ENCODE measurements around the gene RARB.

RARB gene

DNA sequence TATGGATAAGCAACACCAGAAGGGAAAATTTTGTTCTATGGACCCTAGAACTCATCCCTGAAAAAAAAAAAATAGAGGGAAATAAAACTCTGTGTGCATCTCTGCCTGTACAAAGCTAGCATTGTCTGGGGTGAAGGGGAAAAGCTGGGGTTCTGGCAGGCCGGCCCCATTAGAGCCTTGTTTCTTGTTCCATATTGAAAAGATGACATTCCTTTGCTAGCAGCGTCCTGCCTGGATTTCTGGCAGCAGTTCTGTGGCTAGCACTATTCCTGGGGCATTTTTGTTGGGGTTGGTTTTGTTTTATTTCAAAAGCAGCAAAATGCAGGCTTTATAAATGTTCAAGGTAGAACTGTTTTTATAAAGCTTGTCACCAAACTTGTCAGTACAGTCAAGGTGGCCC lies 45.2 kb downstream of the RARB start:
- no peak for DNase-seq

DNA sequence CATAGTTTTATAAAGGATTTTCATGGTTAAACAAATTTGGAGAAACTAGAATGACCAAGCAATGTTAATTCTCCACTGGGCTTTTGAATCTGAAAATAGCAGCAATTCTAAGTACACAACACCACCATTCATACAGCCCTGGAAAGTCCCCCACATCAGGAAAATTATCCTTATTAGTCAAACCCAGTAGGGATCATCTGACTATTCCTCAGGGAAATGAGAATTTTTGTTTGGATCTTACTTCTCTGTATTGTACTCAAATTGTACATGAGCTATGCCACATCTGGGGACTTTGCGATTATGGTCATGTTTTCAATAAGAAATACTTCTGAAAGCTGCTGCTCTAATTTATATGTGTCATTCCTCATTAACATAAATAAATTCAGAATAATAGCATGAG lies 46.0 kb downstream of the RARB start:
- DNase-seq, result peak; percentile 46

DNA sequence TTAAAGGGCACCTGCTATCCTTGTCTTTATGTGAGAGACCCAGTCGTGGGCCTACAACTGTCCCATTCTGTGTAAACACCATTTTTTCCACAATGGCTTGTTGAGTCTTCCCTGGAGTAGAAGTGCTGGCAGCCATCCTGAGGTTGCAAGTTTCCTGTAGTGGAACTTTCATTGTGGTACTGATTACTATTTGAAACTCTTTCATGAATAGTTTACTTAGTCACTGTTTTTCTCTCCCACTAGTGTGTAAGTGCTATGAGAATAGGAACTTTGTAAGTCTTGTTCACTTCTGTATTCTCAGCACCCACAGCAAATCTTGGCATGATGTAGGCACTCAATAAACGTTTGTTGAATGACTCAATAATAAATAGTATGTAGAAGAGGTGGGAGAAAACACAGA lies 48.6 kb downstream of the RARB start:
- DNase-seq, result no peak

DNA sequence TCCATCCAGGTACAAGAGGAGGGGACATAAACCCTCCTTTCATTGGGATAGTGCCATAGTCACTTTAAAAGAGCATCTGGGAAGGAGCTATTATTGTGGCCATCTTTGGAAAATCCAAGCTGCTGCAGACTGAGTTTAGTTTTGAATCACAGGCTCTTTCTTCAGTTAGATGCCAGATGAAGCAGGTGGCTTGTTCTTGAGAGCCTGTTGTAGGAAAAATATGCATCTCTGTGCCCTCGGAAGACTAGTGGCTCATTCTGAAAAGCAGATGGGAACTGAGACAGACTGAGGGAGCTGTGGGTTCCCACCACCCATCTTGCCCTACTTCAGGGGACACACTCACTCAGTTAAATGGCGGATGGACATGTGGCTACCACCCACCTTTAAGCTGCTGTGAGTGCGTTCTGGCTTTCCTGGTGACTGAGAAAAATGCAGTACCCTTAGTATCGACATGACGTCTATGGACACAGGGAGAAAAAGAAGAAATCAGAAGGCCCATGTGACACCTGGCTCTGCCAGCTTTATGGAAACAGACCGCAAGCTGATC lies 50.2 kb downstream of the RARB start:
- DNase-seq, result no peak

DNA sequence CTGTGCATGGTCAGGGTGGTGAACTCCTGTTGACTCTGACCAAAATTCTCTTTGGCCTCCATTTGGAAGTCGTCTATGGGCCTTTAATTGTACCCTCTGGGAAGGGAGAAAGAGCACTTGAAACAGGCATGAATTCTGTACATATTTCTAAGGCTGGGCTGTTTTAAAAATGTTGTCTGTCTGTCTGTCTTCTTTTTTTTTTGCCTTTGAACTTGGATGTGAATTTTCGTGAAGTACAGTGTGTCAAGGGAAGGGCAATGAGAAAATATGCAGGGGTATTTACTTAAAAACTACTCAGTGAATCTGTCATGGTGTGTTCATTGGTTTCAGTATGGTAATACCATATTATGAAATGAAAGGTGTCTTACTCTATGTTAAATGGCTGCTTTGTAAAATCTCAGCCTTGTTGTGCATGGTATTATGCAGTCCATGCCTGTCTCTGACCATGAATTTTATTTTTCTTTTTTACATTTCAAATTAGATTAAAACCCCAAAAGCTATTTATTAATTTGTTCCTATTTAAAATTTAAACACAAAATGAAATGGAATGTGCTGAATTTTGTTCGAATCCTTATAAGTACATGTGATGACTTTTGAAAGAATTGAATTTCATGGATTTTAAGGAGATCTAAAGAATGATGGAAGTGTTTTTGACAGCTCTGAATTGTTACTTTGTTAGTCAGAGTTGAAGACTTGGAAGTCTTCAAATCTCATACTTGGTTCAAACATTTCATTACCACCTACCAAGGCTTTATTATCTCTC lies 51.1 kb downstream of the RARB start:
- peak; percentile 61 for DNase-seq

DNA sequence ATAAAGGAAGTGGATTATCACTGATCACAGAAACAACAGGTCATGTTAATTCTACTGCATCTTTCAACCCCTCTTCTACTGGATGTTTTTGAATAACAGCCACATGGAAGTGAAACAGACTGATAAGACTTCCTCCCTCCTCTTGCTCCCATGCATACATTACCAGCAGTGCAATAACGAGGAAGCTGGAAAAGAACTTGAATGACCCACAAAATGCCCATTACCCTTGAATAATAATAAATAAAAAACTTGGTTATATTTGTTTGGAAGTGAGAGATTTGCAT lies 51.6 kb downstream of the RARB start:
- no peak for DNase-seq

DNA sequence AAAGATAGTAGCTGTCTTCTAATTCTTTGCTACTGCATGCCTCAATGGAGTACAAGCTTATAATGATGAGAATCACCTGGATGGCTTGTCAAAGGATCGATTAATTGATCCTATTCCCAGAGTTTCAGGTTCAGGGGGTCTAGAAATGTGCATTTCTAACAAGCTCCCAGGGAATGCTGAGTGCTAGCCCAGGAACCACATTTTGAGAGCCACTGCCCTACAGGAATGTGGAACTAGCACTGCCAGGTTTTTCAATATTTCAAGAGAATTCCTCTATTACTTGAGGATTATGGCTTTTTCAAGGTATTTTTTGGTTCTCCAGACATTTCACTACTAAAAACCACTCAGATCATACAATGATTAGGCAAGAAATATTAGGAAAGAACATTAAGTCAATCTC lies 52.7 kb downstream of the RARB start:
- DNase-seq, result no peak

DNA sequence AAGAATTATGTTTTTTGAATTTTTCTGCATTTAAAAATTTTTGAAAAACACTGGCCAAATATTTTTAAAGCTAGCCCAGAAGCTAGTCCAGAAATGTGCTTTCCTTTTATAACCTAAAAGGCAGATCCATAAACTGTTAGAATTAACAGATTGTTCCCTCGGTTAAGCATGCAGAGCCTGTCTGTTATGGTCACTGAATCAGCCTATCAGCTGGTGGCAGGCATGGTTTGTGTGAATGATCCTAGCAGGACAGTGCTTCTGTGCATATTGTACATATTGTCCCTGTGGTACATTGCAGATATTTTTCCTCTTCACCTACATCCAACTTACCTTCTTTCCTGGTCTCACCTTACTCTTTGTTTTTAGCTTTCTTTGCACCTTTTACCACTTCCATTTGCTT lies 53.3 kb downstream of the RARB start:
- no peak for DNase-seq

DNA sequence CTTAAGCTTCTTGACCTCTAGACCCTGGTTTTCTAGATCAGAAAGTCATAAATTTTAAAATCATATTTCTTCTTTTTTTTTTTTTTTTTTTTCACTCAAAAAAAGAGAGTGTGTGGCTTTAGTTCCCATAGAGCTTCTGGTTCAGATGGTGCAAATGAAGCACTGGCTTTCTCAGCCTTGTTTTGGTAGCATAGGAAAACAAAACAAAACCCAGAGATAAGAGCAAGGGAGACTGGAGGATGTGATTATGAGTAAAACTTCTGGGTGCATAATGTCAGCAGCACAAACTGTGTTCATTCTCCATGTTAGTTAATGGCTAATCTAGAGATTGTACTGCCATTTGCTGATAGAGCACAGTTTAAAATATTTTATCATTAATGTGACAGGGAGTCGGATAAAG lies 55.4 kb downstream of the RARB start:
- no peak for DNase-seq

DNA sequence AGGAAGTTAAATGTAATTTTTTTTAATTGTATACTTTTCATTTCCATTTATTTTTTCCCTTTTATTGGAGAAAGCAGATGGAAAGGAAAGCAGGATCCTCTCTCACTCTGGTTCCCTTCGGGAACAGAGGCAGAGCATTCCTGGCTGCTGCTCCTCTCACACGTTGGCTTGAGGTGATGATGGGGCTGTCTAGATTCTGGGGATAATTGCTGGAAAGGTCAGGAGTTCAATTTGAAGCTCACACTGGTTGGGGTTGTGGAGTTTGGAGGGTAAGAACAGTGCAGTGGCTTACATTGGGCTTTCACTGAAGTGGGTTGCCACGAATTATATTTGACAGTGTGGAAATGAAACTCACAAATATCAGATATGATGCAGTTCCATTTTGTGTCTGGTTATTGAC lies 57.6 kb downstream of the RARB start:
- peak; percentile 42 for DNase-seq

DNA sequence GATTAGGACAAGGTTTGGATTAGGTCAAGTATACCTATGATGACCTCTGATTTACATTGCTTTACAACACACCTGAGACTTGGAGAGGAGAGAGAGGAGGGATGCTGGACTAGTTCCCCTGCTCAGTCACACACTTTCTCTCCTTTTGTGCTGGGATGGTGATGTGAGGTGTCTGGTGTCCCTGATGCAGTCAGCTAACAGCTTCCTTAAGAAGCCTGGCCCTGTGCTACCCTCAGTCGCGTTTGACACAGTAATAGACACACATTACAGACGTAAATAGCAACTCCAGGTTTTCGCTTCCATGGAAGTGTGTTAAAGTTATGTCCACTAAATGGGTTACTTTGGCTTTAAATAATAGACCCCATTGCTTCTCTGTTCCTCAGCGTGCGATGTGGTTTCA lies 58.9 kb downstream of the RARB start:
- no peak for DNase-seq

DNA sequence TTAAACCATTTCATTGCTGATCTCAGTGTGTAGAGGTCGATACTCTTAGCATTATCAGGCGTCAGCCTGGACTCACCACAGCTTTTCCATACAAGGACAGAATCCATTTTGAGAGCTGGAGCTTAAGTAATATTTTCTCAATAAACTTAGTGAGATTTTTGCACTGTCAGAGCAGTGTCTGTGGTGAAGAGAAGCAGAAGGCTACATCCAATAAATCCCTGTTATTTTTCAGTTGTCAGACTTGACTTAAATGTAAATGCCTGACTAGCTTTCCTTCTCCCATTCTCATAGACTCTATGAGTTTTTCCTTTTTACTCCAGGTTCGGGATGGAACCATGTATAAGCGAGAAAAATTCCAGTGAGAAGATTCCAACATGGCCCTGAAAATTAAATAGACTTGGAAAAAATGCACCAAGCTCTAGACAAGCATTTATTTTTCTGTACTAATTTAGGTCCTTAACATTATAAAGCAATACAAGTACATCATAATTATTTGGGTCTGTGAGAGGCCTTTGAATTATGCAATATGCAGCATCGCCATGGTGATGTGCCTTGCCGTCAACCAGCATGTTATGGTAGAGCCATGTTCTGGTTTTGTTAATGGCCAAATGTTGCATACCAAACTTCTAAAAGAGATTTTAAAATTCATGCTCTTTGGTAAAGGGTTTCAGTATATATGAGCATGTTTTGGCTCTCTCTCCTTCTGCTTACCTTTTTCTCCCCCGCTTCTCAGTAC lies 62.0 kb downstream of the RARB start:
- no peak for DNase-seq

DNA sequence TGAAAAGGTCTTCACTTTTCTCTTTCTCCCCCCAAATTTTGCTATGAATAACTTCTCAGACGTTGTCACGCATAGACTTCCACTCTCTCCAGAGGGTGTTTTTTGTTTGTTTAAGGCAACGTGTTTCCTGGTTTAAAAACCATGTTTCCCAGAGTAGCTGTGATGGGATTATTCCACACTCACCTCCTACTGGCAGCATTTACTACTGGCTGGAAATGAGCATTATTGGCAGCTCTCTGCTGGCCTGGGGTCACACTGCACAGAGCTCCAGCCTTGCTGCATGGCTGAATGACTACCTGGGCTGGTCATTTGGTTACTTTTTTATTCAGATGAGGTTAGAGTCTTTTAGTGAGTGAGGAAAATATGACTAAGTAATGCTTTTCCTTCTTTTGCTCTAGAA lies 65.2 kb downstream of the RARB start:
- DNase-seq, result no peak

DNA sequence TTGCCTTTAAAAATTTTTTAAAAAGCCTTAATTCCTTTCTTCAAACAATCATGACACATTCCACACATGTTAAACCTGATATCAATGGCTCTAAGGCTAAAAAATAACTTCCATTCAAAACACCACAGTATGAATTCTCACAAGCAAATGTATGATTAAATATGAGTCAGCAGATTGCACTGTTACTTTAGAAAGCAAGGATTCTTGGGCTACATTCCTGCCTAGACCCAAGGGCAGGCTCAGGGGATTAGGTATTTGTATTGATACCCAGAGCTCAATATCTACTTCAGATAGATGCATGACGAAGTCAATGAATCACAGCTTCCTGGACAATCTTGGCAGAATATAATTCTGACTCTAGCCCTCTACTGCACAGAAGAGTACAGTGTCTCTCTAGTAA lies 65.7 kb downstream of the RARB start:
- DNase-seq, result peak; percentile 98

DNA sequence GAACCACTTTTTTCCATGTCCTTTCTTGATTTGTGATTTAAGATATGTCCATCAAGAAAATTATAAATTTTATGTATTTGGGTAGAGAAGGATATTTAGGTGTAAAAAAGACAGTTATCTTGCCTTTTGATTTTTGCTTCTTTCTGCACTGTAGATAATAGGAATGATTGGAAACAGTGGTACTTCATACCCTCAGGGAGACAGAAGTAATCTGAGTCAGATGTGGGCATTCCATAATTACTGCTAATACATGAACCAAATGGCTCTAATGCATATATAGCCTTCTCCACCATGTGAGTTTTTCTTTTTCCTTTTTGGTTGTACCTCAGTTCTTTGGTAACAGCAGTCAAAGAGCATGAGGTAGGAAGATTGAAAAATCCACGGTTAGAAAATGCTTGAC lies 67.2 kb downstream of the RARB start:
- no peak for DNase-seq

DNA sequence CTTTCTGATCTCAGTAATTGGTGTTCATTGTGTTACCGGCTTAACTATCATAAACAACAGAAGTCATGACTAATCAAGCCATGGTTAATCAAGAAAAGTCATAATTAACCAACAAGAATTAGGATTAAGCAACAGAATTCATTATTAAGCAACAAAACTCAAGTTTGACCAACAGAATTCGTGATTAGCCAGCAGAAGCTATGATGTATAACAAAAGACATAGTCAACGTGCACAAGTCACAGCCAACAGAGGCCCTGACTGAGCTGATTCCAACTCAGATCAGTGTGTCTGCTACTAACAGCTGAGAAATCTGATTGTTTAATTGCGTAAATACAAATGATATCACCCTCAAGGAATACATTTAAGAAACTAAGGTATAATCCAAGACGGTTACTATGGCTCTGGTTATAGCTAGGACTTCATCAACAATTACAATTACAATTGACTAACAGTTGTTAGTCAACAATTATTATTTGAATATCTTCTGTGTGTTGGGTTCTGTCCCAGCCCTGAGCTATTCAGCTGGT lies 67.7 kb downstream of the RARB start:
- no peak for DNase-seq

DNA sequence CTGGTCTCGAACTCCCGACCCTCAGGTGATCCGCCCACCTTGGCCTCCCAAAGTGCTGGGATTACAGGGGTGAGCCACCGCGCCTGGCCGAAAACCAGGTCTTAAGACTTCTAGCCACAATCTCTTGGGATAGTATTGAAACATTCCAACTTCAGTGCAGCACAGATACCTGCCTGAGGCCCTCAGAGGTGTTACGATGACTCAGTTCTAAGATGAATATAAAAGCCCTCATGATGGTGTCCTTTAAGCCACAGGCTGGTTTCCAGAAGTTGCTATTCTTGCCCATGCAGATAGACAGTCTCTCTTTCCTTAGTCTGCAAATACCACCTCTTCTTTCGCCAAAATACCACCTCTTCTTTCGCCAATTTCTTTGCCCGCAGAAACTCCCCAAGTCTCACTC lies 69.0 kb downstream of the RARB start:
- no peak for DNase-seq

DNA sequence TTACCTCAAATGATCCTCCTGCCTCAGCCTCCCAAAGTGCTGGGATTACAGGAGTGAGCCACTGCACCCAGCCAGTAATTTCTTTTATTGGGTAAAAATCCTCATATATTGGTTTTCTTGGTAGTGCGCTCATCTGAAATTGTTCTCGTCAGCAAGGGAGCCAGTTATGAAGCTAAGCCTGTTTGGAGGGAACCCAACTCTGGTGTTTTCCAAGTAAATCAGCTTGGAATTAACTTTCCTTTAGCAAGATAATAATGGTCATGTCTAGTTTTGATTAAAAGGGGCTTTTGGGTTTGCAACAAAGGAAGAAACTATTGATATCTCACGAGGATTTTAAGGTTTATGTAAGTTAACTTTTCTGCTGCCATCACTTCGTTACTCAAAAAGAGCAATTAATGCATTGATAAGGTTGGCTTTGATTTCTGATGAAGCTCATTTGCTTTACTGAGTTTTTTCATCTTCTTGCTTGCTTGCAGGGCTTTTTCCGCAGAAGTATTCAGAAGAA lies 72.7 kb downstream of the RARB start:
- no peak for DNase-seq

DNA sequence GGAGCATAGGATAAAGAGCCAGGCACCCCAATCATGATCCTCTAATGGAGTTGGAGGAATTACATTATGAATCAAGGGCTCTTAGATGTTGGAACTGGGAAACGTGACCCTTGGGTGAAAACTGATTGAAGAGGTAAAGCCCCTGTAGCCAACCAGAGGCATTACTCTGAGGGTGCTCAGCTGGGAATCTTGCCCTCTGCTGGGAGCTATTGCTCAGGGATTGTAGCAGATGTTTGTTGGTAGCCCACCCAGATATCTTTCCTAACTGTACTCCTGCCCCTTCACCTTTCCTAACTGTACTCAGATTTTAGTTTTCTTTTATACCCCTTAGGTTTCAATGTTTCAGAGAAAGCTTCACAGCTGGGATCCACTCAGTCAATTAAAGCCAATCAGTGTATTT lies 74.2 kb downstream of the RARB start:
- no peak for DNase-seq

DNA sequence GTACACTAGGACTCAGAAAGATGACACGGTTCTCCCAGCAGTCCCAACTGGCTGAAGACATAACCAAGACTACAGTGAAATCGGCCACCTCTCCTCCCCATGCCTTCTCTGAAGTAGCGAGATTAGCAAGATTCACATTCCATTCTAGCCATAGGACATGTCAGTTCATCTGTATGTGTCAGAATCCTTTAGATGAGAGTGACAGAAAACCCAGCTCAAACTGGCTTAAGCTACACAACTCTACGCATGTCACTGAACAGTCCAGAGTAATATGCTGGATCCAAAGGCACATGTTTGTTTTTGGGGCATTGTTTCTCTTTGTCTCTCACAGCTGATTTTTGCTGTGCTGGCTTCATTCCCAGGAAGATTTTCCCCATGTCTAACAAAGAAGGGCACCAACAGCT lies 75.8 kb downstream of the RARB start:
- peak; percentile 54 for DNase-seq

DNA sequence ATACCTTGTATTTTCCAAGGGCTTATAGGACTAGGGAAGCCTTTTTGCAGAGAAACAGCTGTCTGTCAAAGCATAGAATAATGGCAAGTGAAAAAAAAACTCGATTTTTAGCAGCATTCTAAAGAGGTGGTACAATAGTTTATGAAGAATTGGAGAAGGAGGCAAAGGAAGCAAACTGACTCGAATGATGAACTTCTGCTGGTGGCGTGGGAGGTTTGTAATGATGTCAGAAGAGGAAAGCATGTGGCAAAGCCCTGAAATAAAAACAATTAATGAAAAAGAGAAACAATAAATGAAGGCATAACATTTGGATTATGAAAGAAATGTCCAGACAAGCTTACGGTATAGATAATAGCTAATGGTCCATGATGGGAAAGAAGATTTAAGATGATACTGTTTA lies 77.5 kb downstream of the RARB start:
- no peak for DNase-seq

DNA sequence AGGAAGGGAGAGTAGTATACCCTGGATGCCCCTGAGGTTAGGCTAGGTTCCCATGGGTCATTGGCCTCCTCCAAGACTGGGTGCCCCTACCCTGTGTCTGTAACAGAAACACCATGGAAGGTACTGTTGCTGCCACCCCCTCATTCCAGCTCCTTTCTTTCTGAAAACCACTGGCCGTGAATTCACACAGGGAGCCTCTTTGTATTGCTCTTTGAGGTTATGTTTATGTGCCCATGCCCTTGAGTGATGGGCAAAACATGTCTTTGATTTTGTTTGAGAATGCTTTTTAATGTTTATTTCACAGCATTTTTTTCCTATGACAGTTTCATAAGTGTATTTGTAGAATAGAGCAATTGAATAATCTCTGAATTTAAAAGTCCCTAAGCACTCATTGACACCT lies 79.7 kb downstream of the RARB start:
- no peak for DNase-seq

DNA sequence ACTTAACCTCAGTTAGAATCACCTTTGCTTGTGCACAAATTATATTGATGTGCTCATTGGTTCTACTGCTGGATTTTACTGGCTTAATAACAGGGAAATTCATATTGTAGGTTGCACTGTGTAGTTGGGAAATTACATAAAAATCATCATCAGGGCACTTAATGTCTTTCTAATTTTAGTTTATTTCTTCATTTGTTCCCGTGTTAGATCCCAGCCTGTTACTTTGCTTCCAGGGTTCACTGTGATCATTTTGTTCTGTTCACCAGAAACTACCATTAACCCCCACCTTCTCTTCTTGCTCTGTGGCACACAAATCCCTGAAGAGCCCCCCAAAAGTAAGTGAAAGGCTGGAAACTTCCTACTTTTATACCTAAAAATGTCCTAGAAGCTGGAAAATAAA lies 80.4 kb downstream of the RARB start:
- no peak for DNase-seq

DNA sequence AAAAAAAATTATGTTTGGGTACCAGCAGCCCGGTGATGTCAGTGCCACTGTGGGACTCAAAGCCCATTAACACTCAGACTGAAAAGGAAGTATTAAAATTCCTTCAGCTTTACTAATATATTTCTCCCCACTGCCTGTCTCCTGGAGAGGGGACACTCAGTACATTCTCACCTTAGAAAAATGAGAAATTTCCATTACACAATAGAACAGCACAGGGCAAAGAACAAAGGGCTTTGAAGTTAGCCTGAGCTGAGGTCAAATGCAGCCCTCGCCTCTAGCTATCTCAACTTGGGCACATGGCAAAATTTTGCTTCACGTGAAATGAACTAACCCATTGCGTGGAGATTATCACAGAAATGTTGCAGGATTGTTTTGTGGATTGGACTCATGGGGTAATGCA lies 80.8 kb downstream of the RARB start:
- peak; percentile 93 for DNase-seq
